Left renal pelvis (tissue), 4 donors: ENCODE data around the gene MESD. TPM values are rescaled to one million over a fixed set of nuclear protein-coding genes. Genes with fewer than 3 reads are reported as not detected.
"Not testable (repeated sequence)": the region's sequence is repeated elsewhere in the genome, so short reads cannot be mapped to it uniquely, and the experiment has no call there.

Source experiments
- DNase-seq, 4 donors: peaks; one replicate each; pipeline ENCODE4 v3.0.0-alpha.2; 2013; ENCODE audit warnings: low read depth in 4 of 4, low spot score in 3 of 4
- polyA plus RNA-seq, 4 donors: library from polyadenylated mRNA; unstranded; fragments of 120-200 nt; gene quantifications; one replicate each; pipeline ENCODE4 v1.2.1, GENCODE V29; 2013; ENCODE audit not compliant: insufficient read length in 4 of 4

MESD gene
- polyA plus RNA-seq, 4 donors = 31.1 to 48.6 (median 40.1) TPM

DNA sequence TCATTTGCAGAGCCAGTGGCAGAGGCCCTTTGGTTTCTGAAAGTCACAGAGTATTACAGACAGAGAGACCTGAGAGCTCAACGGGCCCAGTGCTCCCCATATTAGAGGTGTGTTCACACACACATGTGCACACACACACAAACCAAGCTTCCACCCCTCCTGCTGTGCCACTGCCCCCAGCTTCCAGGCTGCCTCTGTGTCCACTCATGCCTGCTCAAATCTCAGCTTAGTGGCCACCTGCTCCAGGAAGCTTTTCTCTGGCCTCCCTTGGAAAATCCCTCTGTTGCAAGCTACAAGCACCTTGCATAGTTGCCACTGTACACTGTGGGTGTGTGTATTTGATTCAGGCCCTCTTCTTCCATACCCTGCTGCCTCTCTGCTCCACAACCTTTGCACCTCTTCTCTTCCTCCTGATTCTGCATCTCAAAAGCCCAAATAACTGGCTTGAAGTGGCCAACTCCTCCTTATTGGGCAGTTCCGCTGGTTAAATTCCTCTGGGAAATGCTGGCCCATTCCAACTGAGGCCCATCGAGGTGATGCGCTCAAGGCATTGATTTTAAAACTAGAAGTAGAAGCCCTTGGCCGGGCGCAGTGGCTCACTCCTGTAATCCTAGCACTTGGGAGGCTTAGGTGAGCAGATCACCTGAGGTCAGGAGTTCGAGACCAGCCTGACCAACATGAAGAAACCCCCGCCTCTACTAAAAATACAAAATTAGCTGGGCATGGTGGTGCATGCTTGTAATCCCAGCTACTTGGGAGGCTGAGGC is 23.0 kb downstream of the MESD start:
- DNase-seq = no peak

DNA sequence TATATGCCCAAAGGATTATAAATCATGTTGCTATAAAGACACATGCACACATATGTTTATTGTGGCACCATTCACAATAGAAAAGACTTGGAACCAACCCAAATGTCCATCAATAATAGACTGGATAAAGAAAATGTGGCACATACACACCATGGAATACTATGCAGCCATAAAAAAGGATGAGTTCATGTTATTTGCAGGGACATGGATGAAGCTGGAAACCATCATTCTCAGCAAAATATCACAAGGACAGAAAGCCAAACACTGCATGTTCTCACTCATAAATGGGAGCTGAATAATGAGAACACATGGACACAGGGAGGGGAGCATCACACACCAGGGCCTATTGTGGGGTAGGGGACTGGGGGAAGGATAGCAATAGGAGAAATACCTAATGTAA is 24.2 kb downstream of the MESD start:
- not testable (repeated sequence) for DNase-seq

DNA sequence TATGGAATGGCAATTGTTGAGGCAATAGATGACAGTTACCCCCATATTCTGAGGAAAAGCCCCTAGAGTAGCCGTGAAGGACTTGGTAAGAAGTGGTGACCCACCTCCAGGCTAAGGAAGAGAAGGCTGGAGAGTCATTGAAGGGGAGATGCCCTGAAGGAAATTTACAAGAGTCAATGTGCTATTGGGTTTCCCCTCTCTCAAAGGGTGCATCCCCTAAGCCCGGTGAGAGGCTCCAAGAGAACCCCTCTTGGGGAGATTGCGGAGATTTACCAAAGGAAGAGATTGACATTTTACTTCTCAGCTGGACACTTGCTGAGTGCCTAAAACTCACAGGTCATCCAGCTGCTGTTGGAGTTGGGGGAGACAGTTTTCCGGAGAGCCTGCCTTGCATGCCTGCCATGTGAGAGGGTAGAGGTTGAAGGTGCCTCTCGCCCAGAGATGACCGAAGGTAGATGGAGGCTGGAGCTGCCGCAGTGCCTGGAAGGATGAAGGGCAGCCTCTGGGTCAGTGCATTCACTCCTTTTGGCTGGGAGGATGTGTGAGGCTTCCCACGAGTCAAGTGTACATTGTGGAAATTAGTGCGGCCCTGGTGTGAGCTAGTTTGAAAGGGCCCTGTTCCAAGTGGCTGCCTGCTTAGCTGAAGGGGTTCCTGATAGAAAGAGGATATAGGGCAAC is 30.7 kb downstream of the MESD start:
- DNase-seq = no peak

DNA sequence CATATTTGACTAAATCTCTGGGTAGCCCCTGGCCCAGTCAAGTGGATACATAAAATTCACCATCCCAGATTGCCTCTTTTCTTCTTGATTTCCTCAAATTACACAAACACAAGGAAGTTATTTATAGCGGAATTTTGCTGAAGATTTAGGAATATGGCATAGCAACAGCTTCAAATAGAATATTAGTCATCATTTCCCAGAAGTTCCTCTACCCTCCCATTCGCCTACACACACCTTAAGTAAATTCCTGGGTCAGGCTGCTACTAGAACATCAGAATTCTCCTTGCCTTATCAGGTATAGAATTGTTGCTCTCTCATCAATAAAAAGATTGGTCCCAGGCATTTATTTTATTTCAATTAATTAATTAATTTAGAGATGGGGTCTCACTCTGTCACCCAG is 31.6 kb downstream of the MESD start:
- no peak for DNase-seq

DNA sequence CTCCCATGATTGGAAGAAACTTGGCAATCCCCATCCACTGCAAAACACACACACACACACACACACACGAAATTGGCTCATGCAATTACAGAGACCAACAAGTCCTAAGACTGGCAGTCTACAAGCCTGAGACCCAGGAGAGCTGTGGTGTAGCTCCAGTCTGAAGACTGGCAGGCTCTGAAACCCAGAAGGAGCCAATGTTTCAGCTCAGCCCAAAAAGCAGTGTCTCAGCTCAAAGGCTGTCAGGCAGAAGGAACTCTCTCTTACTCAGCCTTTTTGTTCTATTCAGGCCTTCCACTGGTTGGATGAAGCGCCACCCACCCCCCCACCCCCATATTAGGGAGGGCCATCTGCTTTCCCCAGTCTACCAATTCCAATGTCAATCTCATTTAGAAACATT is 32.1 kb downstream of the MESD start:
- DNase-seq = no peak

DNA sequence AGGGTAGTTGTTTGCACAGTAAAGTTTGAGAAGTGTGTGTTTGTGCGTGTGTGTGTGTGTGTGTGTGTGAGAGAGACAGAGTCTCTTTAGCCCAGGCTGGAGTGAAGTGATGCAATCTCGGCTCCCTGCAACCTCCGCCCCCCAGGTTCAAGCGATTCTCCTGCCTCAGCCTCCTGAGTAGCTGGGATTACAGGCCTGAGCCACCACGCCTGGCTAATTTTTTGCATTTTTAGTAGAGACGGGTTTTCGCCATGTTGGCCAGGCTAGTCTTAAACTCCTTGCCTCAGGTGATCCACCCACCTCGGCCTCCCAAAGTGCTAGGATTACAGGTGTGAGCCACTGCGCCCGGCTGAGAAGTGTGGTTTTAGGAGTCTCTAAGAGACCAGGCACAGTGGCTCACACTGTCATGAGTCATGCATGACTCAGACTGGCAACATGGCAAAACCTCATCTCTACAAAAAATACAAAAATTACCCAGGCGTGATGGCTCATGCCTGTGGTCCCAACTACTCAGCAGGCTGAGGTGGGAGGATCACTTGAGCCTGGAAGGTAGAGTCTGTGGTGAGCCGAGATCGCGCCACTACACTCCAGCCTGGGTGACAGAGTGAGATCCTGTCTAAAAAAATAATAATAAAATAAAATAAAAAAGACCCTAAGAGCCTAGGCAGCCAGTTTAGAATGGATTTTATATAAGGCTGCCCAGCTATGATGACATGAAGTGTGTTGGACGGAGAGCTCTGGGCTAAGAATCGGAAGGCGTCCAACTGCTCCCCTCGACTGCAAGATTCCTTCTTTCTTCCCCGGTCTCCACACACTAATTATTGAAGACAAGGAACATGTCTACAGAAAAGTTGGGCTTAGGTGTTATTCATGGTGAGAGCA is 33.8 kb downstream of the MESD start:
- not testable (repeated sequence) for DNase-seq

DNA sequence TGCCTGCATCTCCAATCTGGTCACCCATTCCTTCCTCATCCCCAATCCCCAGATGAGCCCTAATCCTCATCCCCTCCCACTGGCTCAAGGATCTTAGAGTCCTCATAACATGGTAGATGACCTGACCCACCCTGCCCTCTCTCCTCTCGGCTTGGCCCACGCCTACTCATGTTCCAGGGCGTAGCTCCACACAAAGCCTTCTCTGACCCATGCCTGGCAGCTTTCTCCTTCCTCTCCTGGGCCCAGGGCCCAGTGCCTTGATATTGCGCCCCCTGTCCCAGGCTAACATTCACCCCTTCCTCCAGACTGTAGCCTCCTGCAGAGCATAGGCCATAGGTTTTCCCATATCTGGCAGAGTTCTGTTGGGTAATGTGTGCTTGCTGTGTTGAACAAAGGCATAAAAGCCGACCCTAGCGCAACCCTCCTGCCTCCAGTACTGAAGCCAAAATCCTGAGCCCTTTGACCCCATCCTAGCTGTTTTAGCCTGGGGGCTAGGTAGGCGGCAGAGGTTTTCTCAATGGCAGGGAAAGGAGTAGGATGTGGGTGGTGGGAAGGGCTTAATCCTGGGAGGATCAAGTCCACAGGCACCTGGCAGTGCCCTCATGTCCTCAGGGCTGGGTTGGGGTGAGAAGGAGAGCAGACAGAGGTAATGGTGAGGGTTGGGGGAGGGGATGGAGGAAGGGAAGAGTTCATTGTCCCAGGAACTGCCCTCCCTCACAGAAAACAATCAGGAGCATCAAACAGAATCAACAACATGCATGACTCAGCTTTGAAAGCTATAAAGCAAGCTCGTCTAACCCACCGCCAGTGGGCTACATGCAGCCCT is 35.5 kb downstream of the MESD start:
- no peak for DNase-seq

DNA sequence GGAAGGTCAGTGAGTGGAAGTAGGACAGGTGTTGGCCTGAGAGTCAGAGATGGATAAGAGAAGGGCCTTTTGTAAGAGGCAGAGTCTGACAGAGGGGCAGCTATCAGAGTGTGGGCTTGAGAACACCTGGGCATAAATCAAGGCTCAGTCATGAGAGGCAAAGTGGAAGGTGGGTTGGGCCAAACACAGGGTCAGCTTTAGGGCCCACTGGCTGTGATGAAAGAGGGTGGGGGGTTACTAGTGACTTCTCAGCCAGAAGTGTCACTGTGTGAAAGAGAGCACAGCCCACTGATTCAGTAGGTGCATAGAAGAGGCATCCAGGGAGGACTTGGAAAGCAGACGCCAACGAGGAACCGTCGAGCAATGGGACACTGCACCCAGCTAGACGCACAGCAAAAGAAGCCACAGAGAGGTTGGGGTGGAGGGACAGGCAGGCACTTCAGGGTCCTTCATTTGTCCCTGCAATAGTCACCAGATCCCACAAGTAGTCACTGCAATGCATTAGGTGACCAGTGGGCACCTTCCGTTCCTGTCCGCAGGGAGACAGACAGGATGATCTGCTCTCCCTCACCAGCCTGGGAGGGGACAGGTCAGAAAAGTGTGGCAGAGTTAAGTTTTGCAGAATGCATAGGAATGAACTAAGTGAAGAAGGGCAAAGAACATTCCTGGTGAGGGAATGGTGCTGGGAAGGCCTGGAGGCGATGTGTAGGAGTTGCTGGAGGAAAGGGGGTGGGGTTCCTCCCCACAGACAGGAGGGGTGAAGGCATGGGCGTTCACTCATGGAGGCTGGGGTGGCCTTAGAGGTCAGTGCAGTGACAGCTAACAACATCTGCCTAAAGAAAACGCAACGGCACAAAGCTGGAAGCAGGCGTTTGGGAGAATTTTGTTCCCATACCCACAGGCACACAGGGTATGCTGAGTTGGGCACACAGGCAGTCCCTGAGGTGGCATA is 36.3 kb downstream of the MESD start:
- DNase-seq = no peak

DNA sequence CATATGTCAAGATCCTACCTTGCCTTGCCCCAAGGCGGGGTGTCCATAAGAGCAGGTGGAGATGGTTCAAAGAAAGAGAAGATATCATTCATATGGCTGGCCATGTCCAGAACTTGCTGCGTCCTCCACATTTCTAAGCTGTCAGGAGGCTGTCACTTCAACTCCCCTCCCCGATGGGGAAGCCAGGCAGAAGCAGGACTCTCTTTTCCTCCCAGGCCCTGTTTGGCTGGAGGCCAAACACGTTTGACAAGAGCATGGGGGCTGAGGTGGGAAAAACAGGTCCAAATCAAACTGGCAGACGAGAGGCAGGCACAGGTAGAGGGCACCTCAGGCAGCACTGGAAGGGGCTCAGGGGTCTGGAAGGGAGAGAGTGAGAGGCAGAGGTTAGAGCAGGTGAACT is 37.7 kb downstream of the MESD start:
- DNase-seq = no peak

DNA sequence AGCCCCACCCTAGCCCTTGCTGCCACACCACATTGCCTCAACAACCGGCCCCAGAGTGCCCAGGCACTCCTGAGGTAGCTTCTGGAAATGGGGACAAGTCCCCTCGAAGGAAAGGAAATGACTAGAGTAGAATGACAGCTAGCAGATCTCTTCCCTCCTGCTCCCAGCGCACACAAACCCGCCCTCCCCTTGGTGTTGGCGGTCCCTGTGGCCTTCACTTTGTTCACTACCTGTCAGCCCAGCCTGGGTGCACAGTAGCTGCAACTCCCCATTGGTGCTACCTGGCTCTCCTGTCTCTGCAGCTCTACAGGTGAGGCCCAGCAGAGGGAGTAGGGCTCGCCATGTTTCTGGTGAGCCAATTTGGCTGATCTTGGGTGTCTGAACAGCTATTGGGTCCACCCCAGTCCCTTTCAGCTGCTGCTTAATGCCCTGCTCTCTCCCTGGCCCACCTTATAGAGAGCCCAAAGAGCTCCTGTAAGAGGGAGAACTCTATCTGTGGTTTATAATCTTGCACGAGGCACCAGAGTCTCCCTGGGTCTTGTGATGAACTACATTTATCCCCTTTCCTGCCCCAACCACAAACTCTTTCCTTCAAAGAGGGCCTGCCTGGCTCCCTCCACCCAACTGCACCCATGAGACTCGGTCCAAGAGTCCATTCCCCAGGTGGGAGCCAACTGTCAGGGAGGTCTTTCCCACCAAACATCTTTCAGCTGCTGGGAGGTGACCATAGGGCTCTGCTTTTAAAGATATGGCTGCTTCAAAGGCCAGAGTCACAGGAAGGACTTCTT is 39.1 kb downstream of the MESD start:
- no peak for DNase-seq

DNA sequence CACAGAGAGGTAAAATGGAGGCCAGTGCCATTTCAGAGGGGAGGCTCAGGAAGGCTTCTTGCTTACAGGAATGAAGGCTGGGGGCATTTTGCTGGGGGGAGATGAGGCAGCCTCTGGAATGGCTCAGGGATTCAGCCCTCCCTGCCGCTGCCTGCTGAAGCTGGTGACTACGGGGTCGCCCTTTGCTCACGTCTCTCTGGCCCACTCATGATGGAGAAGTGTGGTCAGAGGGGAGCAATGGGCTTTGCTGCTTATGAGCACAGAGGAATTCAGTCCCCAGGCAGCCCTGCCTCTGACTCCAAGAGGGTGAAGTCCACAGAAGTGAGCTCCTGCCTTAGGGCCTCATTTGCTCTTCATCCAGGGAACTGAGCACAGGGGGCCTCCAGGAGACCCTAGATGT is 39.9 kb downstream of the MESD start:
- no peak for DNase-seq

DNA sequence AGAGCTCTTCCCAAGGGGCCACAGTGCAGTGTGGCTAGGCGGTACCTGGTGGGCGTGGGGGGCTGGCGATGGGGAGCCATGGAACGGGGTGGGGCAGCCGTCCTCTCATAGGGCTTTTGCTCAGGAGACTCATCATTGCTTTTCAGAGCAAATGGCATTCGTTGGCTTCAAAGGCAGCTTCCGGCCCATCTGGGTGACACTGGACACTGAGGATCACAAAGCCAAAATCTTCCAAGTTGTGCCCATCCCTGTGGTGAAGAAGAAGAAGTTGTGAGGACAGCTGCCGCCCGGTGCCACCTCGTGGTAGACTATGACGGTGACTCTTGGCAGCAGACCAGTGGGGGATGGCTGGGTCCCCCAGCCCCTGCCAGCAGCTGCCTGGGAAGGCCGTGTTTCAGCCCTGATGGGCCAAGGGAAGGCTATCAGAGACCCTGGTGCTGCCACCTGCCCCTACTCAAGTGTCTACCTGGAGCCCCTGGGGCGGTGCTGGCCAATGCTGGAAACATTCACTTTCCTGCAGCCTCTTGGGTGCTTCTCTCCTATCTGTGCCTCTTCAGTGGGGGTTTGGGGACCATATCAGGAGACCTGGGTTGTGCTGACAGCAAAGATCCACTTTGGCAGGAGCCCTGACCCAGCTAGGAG is 40.8 kb downstream of the MESD start:
- no peak for DNase-seq

DNA sequence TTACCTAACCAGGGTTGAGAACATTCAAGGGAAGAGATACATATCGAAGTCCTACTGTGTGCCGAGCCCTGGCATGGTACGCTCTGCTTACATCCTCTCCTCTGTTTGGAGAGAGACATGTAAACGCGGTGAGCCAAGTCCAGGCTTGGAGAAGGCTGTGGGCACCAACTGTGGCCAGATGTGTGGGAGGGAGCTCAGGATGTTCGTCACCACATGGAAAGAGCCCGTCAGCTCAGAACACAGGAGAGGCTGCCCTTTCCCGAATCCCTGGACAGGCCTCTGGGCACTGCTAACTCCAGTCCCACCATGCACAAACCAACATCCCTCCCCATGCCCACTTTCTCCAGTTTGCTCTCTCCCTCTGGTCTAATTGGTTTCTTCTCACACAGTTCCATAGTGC is 43.0 kb downstream of the MESD start:
- no peak for DNase-seq

DNA sequence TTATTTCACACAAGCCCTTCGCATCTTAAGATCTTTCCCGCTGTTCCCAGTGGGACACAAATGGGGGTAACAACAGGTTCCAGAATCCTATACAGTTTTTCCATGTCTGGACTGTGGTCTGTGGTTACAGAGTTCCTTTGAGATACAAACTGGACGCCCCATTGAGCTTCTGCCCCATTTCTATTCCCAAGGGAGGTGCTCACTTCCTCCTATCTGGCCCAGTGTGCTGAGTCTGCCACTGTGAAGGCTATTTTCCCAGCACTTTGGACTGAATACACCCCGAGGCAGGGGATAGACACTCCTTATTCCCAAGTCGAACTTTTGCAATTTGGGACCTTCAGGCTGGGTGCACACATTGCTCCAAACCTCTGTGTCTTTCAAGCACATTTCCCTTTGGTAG is 44.0 kb downstream of the MESD start:
- no peak for DNase-seq

DNA sequence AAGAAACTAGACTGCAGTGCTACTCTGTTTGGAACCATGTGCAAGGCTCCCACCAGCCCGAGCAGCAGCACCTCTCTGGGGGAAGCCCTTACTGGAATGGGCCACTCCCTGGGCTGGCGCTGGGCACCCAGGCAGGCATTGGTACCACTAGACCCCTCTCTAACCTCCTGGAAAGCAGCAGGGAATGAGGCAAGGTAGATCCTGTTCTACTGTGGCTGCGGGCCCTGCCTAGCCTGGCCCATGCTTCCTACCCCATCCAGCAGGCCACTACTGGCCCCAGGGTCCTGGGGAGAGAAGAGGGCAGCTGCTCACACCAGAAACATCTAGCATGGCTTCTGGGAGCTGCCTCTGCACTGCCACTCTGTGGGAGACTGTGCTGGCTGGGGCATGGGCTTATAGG is 44.8 kb downstream of the MESD start:
- DNase-seq = no peak

DNA sequence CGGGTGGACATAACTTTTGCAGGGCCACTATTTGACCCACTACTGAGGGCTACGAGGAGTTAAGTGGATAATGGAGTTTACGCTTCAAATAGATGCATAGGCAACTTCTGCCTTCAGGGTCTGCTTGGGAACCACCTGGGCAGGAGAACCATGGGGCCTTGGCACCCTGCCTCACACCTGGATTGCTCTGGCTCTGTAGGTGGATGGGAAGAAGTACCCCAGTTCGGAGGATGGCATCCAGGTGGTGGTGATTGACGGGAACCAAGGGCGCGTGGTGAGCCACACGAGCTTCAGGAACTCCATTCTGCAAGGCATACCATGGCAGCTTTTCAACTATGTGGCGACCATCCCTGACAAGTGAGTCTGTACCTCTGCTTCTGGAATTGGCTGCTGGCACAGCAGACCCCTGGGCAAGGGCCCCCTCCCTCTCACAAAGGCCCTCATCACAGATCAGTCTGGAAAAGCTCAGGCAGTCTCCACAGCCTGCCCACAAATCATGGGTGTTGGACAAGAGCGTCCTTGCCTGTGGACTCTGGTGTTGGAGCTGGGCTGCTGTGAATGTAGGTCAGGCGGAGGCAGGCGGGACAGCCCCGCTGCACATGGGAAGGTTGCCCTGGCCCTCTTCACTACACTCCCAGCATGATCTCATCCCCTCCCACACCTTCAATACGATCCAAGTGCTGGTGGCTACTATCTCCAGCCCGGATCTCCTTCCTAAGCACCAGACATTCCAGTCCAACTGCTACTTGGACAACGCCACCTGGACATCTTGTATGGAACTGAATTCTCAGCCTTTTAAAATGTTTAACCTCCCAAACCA is 46.7 kb downstream of the MESD start:
- no peak for DNase-seq

DNA sequence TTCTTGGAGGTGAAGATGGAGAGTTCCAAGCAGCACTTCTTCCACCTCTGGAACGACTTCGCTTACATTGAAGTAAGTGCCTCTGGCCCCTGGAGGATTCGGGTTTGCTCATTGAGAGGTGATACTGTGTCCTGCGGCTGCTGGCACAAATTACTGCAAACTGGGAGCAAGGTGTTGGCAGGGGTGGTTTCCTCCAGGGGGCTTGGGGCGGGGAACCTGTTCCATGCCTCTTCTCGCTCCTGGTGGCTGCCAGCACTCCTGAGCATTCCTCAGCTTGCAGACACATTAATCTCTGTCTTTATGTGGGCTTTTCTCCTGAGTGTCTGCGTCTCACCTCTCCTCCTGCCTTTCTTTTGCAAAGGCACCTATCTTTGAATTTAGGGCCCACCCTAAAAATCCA is 47.4 kb downstream of the MESD start:
- no peak for DNase-seq
